ENCODE measurements around the gene EXOC3. TPM values are rescaled to one million over a fixed set of nuclear protein-coding genes. Genes with fewer than 3 reads are reported as not detected.

The EXOC3 gene
- total and polyA plus RNA-seq, 4 donors: 34.8 to 61.0 (median 51.9) TPM

GRCh38 chr5:403995-404394, 39.0 kb upstream of the EXOC3 start:
- WGBS, 2 donors: 94% methylated on average over 11 of the region's 11 CpGs
- H3K9me3 ChIP-seq (ENCODE audit: control insufficient read depth in 4 of 4, insufficient read depth in 3 of 4, low read length in 3 of 4): no peaks in the 10 kb centered on the region
- no peak for ATAC-seq (ENCODE audit: insufficient read depth, low FRiP score)
- H3K36me3 ChIP-seq (ENCODE audit: control insufficient read depth in 4 of 4, insufficient read depth in 4 of 4, low read length in 4 of 4): no peaks in the 10 kb centered on the region
- DNase-seq: no peak
- no peak overlapping the region for H3K9ac ChIP-seq (ENCODE audit: insufficient read depth in 1 of 2, low read length in 2 of 2)
- no peak overlapping the region for H3K4me3 ChIP-seq
- TF ChIP-seq, protein P1, sequence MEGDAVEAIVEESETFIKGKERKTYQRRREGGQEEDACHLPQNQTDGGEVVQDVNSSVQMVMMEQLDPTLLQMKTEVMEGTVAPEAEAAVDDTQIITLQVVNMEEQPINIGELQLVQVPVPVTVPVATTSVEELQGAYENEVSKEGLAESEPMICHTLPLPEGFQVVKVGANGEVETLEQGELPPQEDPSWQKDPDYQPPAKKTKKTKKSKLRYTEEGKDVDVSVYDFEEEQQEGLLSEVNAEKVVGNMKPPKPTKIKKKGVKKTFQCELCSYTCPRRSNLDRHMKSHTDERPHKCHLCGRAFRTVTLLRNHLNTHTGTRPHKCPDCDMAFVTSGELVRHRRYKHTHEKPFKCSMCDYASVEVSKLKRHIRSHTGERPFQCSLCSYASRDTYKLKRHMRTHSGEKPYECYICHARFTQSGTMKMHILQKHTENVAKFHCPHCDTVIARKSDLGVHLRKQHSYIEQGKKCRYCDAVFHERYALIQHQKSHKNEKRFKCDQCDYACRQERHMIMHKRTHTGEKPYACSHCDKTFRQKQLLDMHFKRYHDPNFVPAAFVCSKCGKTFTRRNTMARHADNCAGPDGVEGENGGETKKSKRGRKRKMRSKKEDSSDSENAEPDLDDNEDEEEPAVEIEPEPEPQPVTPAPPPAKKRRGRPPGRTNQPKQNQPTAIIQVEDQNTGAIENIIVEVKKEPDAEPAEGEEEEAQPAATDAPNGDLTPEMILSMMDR (IDR thresholded peaks at IDR 0.05; ENCODE audit: control extremely low read depth, extremely low read depth): no peak
- no peak overlapping the region for H3K27ac ChIP-seq (ENCODE audit: low read depth in 1 of 2, low read length in 1 of 2)
- H3K4me1 ChIP-seq (ENCODE audit: control insufficient read depth in 5 of 5, insufficient read depth in 5 of 5, low read length in 5 of 5): peaks cover 0 to 18% (median 10%) of the 10 kb centered on the region in 5 donors
- H3K27me3 ChIP-seq (ENCODE audit: control insufficient read depth in 3 of 3, insufficient read depth in 3 of 3, low read length in 2 of 3): no peaks in the 10 kb centered on the region

DNA sequence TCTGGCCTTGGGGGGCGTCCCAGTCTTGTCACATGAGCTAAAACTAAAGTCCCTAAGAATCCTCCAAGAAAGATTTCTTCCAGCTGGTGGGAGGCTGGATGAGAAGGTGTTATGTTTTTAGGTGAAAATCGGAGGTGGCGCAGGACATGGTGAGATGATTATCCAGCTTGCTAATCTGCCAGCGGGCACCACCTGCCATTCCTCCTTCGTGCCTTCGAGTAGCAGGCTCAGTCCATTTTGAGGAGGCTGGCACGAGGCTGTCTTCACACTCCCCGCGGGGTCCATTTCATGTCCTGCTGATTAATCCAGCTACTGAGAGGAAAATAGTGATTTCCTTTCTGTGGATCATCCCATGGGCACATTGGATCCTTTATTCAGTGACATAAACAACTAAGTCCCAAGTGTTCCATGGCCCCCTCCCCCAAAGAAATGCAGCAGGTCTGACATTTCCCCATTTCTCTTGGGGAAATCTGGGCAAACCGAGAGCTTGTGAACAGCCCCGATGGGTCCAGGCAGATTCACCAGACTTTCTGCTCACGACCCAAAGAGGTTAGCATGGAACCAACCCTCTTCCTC, 38.2 kb upstream of the EXOC3 start:
- TF ChIP-seq, protein P1 (IDR thresholded peaks at IDR 0.05; ENCODE audit: control extremely low read depth, extremely low read depth): no peak
- 88 to 92% methylated on average over 12 of the region's 12 CpGs for WGBS, 2 donors
- Histone ChIP-seq H3K4me1 (ENCODE audit: control insufficient read depth in 5 of 5, insufficient read depth in 5 of 5, low read length in 5 of 5) (peaks cover 0 to 10% (median 5%) of the 10 kb centered on the region in 5 donors), H3K9ac (ENCODE audit: insufficient read depth in 1 of 2, low read length in 2 of 2) (no peak overlapping the region), H3K9me3 (ENCODE audit: control insufficient read depth in 4 of 4, insufficient read depth in 3 of 4, low read length in 3 of 4) (no peaks in the 10 kb centered on the region), H3K36me3 (ENCODE audit: control insufficient read depth in 4 of 4, insufficient read depth in 4 of 4, low read length in 4 of 4) (no peaks in the 10 kb centered on the region), H3K4me3 (no peak overlapping the region), H3K27me3 (ENCODE audit: control insufficient read depth in 3 of 3, insufficient read depth in 3 of 3, low read length in 2 of 3) (no peaks in the 10 kb centered on the region), H3K27ac (ENCODE audit: low read depth in 1 of 2, low read length in 1 of 2) (no peak overlapping the region)
- ATAC-seq (ENCODE audit: insufficient read depth, low FRiP score) (no peak), DNase-seq (no peak)

DNA sequence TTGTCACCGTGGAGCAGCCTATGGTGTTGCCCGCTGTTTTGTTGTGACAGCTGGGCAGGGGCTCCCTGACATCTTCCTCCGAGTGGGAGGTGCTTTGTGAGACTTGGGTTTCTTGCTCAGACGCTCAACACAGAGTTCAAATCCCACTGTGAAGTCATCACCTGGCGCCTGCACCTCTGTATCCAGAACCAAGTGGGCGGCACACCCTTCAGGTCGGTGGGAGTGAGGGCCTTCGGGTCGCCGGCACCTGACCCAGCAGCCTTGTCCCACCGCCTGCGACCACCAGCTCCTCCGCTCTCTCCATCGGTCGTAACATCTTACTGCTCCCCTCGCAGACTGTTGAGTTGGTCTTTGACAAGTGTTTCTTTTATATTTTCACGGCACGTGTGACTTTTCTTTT, 37.6 kb upstream of the EXOC3 start:
- H3K27me3 ChIP-seq (ENCODE audit: control insufficient read depth in 3 of 3, insufficient read depth in 3 of 3, low read length in 2 of 3): no peaks in the 10 kb centered on the region
- 90 to 91% methylated on average over 18 of the region's 18 CpGs for WGBS, 2 donors
- H3K9me3 ChIP-seq (ENCODE audit: control insufficient read depth in 4 of 4, insufficient read depth in 3 of 4, low read length in 3 of 4): no peaks in the 10 kb centered on the region
- ATAC-seq (ENCODE audit: insufficient read depth, low FRiP score): no peak
- DNase-seq: no peak
- H3K9ac ChIP-seq (ENCODE audit: insufficient read depth in 1 of 2, low read length in 2 of 2): no peak overlapping the region
- H3K27ac ChIP-seq (ENCODE audit: low read depth in 1 of 2, low read length in 1 of 2): no peak overlapping the region
- no peaks in the 10 kb centered on the region for H3K36me3 ChIP-seq (ENCODE audit: control insufficient read depth in 4 of 4, insufficient read depth in 4 of 4, low read length in 4 of 4)
- H3K4me3 ChIP-seq: no peak overlapping the region
- H3K4me1 ChIP-seq (ENCODE audit: control insufficient read depth in 5 of 5, insufficient read depth in 5 of 5, low read length in 5 of 5): peaks cover 0 to 5% (median 1%) of the 10 kb centered on the region in 5 donors
- TF ChIP-seq, protein P1 (IDR thresholded peaks at IDR 0.05; ENCODE audit: control extremely low read depth, extremely low read depth): no peak

GRCh38 chr5:406041-406440, 36.9 kb upstream of the EXOC3 start:
- Histone ChIP-seq H3K36me3 (ENCODE audit: control insufficient read depth in 4 of 4, insufficient read depth in 4 of 4, low read length in 4 of 4) (no peaks in the 10 kb centered on the region), H3K9me3 (ENCODE audit: control insufficient read depth in 4 of 4, insufficient read depth in 3 of 4, low read length in 3 of 4) (no peaks in the 10 kb centered on the region), H3K9ac (ENCODE audit: insufficient read depth in 1 of 2, low read length in 2 of 2) (no peak overlapping the region), H3K4me3 (no peak overlapping the region), H3K27me3 (ENCODE audit: control insufficient read depth in 3 of 3, insufficient read depth in 3 of 3, low read length in 2 of 3) (no peaks in the 10 kb centered on the region), H3K4me1 (ENCODE audit: control insufficient read depth in 5 of 5, insufficient read depth in 5 of 5, low read length in 5 of 5) (peaks cover 0 to 5% (median 0%) of the 10 kb centered on the region in 5 donors), H3K27ac (ENCODE audit: low read depth in 1 of 2, low read length in 1 of 2) (no peak overlapping the region)
- 89 to 91% methylated on average over 9 of the region's 9 CpGs for WGBS, 2 donors
- DNase-seq (no peak), ATAC-seq (ENCODE audit: insufficient read depth, low FRiP score) (no peak)
- TF ChIP-seq, protein P1 (IDR thresholded peaks at IDR 0.05; ENCODE audit: control extremely low read depth, extremely low read depth): no peak

Data from lung (tissue), 12 donors.